GM23338 (cell line): ENCODE results near the gene MYBPC2. TPM values are rescaled to one million over a fixed set of nuclear protein-coding genes. Genes with fewer than 3 reads are reported as not detected.

Source experiments
- ATAC-seq: fragments of 200-7000 bp; cut with Tn5 transposase; 3 replicates; pipeline ENCODE4 v1.9.1; 2020
- DNase-seq: peaks from one replicate; pipeline ENCODE4 v3.0.0-alpha.2; 2015; ENCODE audit warnings: low spot score
- H2AFZ ChIP-seq: fragments of 200-600 bp; sonication (generic); 2 replicates; pipeline ENCODE4 v1.8.0; 2016; ENCODE audit warnings: antibody characterized with exemption, mild to moderate bottlenecking, moderate library complexity
- H3F3A ChIP-seq: fragments of 200-600 bp; sonication (generic); replicated peaks from 2 replicates; pipeline ENCODE4 v1.8.0; 2017; ENCODE audit warnings: antibody characterized with exemption, mixed run types, low read depth
- H3K27ac ChIP-seq: fragments of 200-600 bp; sonication (generic); 2 replicates; pipeline ENCODE4 v1.6.1; 2016; ENCODE audit warnings: low read depth
- H3K27me3 ChIP-seq: fragments of 200-600 bp; sonication (generic); 2 replicates; pipeline ENCODE4 v1.8.0; 2016; ENCODE audit warnings: mild to moderate bottlenecking, mixed run types, moderate library complexity; ENCODE audit not compliant: insufficient read depth
- H3K36me3 ChIP-seq: fragments of 200-600 bp; sonication (generic); 2 replicates; pipeline ENCODE4 v1.8.0; 2016; ENCODE audit warnings: mild to moderate bottlenecking; ENCODE audit not compliant: insufficient read depth
- H3K4me1 ChIP-seq: fragments of 200-600 bp; sonication (generic); 2 replicates; pipeline ENCODE4 v1.8.0; 2016; ENCODE audit warnings: mild to moderate bottlenecking, moderate library complexity; ENCODE audit not compliant: insufficient read depth
- H3K4me2 ChIP-seq: fragments of 200-600 bp; sonication (generic); 2 replicates; pipeline ENCODE4 v1.7.1; 2017; ENCODE audit warnings: mixed run types
- H3K4me3 ChIP-seq: fragments of 200-600 bp; sonication (generic); 2 replicates; pipeline ENCODE4 v1.6.1; 2016; ENCODE audit warnings: mixed run types
- H3K79me2 ChIP-seq: fragments of 200-600 bp; sonication (generic); replicated peaks from 2 replicates; pipeline ENCODE4 v1.8.0; 2017; ENCODE audit warnings: mild to moderate bottlenecking; ENCODE audit not compliant: insufficient read depth
- H3K9me2 ChIP-seq: fragments of 200-600 bp; sonication (generic); 2 replicates; pipeline ENCODE4 v1.8.0; 2017; ENCODE audit not compliant: insufficient read depth
- H4K20me1 ChIP-seq: fragments of 200-600 bp; sonication (generic); replicated peaks from 2 replicates; pipeline ENCODE4 v1.8.0; 2017; ENCODE audit warnings: mild to moderate bottlenecking; ENCODE audit not compliant: insufficient read depth
- H3K27ac Mint-ChIP-seq: 2 replicates; pipeline ENCODE4 v1.8.0; 2020; ENCODE audit warnings: inconsistent platforms, mild to moderate bottlenecking, moderate library complexity, mixed read lengths
- H3K27me3 Mint-ChIP-seq: 3 replicates; pipeline ENCODE4 v1.8.0; 2022; ENCODE audit warnings: low read depth, mild to moderate bottlenecking, moderate library complexity, mixed read lengths, inconsistent platforms; ENCODE audit not compliant: insufficient read depth, poor library complexity
- H3K36me3 Mint-ChIP-seq: 3 replicates; pipeline ENCODE4 v1.8.0; 2021; ENCODE audit warnings: low read depth, mild to moderate bottlenecking, inconsistent platforms, moderate library complexity, mixed read lengths
- H3K4me1 Mint-ChIP-seq: 3 replicates; pipeline ENCODE4 v1.8.0; 2020; ENCODE audit warnings: mild to moderate bottlenecking, inconsistent platforms, mixed read lengths
- H3K4me3 Mint-ChIP-seq: 3 replicates; pipeline ENCODE4 v1.8.0; 2021; ENCODE audit warnings: moderate library complexity, mild to moderate bottlenecking, inconsistent platforms, mixed read lengths
- H3K9me3 Mint-ChIP-seq: 3 replicates; pipeline ENCODE4 v1.8.0; 2020; ENCODE audit warnings: moderate library complexity, mild to moderate bottlenecking, inconsistent platforms, mixed read lengths
- NANOG ChIP-seq: IDR thresholded peaks from 2 replicates; pipeline ENCODE4 v1.6.1; 2016; ENCODE audit warnings: antibody characterized with exemption, borderline replicate concordance
- POLR2AphosphoS5 ChIP-seq: IDR thresholded peaks from 2 replicates; pipeline ENCODE4 v1.6.1; 2016; ENCODE audit warnings: antibody characterized with exemption, low read depth
- ZNF331 ChIP-seq: fragments of 250-450 bp; sonication (Bioruptor Pico); IDR thresholded peaks from 2 replicates; pipeline ENCODE4 v1.5.0; 2020; ENCODE audit warnings: low read depth, mild to moderate bottlenecking, moderate library complexity
- polyA plus RNA-seq: library from polyadenylated mRNA; unstranded; fragments of >200 nt; fragmentation: Nextera tagmentation; extraction: Ambion mirVana; gene quantifications from 2 replicates; pipeline ENCODE4 v1.2.1, GENCODE V29; 2016
- total RNA-seq: library from RNA; depleted of rRNA; stranded (reverse); fragments of >200 nt; shearing (Covaris generic); gene quantifications from 2 replicates; pipeline ENCODE4 v1.2.3, GENCODE V29; 2014
- TF ChIP-seq, protein P1 (sequence below): IDR thresholded peaks from one replicate; pipeline ENCODE4 v1.6.1; 2018; ENCODE audit warnings: antibody characterized with exemption; ENCODE audit not compliant: unreplicated experiment
- TF ChIP-seq, protein P2 (sequence below): IDR thresholded peaks from 2 replicates; pipeline ENCODE4 v1.6.1; 2016; ENCODE audit warnings: antibody characterized with exemption
- TF ChIP-seq, protein P3 (sequence below): fragments of 250-450 bp; sonication (Bioruptor Pico); IDR thresholded peaks from 2 replicates; pipeline ENCODE4 v1.5.0; 2020; ENCODE audit warnings: mild to moderate bottlenecking, moderate library complexity

Gene MYBPC2
- total and polyA plus RNA-seq, 2 experiments from 2014 or later: 4.2 to 5.9 TPM

DNA sequence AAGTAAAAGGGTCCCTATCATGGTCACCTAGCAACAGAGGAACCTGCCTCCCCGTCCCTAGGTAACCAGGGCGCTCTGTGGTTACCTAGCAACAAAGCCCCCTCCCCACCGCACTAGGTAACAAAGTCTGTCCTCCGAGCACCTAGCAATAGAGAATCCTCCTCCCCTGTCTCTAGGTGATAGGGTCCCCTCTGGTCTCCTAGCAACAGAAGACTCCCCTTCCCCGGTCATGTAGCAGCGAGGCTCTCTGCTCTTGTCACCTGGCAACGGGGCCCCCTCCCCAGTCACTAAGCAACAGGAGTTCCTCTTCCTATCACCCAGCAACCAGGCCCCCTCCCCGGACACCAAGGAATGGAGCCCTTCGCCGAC lies 78.0 kb downstream of the MYBPC2 start (continued):
- TF ChIP-seq, protein P1, sequence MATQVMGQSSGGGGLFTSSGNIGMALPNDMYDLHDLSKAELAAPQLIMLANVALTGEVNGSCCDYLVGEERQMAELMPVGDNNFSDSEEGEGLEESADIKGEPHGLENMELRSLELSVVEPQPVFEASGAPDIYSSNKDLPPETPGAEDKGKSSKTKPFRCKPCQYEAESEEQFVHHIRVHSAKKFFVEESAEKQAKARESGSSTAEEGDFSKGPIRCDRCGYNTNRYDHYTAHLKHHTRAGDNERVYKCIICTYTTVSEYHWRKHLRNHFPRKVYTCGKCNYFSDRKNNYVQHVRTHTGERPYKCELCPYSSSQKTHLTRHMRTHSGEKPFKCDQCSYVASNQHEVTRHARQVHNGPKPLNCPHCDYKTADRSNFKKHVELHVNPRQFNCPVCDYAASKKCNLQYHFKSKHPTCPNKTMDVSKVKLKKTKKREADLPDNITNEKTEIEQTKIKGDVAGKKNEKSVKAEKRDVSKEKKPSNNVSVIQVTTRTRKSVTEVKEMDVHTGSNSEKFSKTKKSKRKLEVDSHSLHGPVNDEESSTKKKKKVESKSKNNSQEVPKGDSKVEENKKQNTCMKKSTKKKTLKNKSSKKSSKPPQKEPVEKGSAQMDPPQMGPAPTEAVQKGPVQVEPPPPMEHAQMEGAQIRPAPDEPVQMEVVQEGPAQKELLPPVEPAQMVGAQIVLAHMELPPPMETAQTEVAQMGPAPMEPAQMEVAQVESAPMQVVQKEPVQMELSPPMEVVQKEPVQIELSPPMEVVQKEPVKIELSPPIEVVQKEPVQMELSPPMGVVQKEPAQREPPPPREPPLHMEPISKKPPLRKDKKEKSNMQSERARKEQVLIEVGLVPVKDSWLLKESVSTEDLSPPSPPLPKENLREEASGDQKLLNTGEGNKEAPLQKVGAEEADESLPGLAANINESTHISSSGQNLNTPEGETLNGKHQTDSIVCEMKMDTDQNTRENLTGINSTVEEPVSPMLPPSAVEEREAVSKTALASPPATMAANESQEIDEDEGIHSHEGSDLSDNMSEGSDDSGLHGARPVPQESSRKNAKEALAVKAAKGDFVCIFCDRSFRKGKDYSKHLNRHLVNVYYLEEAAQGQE: no peak
- TF ChIP-seq POLR2AphosphoS5 (no peak), NANOG (no peak)

DNA sequence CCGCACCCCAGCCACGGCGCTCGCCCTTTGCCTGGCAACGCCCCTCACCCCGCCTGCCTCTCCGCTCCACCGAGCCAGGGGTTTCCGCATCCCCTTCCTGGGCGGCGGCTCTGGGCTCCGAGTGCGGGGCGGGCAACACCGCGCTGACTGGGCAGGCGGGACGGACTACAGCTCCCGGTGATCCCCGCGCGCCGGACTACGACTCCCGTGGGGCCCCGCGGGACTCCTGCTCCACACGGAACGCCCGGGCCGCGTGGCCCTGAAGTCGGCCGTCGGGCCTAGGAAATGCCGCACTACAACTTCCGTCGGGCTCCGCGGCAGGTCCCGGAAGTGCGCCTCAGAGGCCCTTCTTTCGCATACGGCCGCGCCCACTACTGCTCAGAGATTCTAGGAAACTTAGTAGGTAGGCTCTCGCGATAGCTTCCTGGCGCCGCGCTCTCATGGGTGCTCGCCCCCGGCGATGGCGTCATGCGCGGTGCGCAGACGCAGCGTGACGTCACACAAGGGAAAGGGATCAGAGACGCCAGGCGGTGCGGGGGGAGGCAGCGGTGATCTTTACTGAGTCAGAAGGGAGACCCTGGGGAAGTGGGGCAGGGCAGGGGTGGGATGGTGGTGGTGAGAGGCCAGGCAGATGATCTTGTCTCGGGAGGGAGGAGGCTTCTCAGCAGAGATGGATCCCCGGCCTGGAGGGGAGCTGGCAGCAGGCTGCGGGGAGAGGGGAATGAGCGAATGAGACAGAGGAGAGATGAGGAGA lies 78.6 kb downstream of the MYBPC2 start, which contains the start of gene JOSD2:
TSS of gene JOSD2 (minus strand) at position 123 of the 754 bp plus-strand sequence. CDS start 760 bp downstream, outside the sequence.
- peak; percentile 36; the same call in 1 of the 3 replicates for ATAC-seq
- Mint-ChIP-seq H3K4me3 (no peak within 1 kb of the TSS), H3K27me3 (peaks cover 10% of the 10 kb centered on the region), H3K9me3 (peaks cover 93% of the 10 kb centered on the region), H3K4me1 (no peaks in the 10 kb centered on the region), H3K36me3 (peaks cover 33% of the 10 kb centered on the region), H3K27ac (no peak within 1 kb of the TSS)
- Histone ChIP-seq H3K4me1 (peaks cover 8% of the 10 kb centered on the region; the same call in 1 of the 2 replicates), H4K20me1 (no peaks in the 10 kb centered on the region; the same call in 1 of the 2 replicates), H3K4me2 (peak within 1 kb of the TSS; percentile 78), H3K79me2 (no peaks in the 10 kb centered on the region), H3K27ac (no peak within 1 kb of the TSS), H3F3A (no peaks in the 10 kb centered on the region), H3K36me3 (no peaks in the 10 kb centered on the region), H3K27me3 (peaks cover 21% of the 10 kb centered on the region), H2AFZ (peak within 1 kb of the TSS; percentile 48; the same call in 1 of the 2 replicates), H3K4me3 (peak within 1 kb of the TSS; percentile 61), H3K9me2 (no peaks in the 10 kb centered on the region)
- peak; percentile 100 for DNase-seq
- TF ChIP-seq ZNF331 (CRISPR knock-in tag) (no peak), POLR2AphosphoS5 (peak; percentile 62; the same call in 1 of the 2 replicates), NANOG (no peak)
- TF ChIP-seq, protein P2, sequence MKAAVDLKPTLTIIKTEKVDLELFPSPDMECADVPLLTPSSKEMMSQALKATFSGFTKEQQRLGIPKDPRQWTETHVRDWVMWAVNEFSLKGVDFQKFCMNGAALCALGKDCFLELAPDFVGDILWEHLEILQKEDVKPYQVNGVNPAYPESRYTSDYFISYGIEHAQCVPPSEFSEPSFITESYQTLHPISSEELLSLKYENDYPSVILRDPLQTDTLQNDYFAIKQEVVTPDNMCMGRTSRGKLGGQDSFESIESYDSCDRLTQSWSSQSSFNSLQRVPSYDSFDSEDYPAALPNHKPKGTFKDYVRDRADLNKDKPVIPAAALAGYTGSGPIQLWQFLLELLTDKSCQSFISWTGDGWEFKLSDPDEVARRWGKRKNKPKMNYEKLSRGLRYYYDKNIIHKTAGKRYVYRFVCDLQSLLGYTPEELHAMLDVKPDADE: peak; percentile 98
- TF ChIP-seq, protein P3, sequence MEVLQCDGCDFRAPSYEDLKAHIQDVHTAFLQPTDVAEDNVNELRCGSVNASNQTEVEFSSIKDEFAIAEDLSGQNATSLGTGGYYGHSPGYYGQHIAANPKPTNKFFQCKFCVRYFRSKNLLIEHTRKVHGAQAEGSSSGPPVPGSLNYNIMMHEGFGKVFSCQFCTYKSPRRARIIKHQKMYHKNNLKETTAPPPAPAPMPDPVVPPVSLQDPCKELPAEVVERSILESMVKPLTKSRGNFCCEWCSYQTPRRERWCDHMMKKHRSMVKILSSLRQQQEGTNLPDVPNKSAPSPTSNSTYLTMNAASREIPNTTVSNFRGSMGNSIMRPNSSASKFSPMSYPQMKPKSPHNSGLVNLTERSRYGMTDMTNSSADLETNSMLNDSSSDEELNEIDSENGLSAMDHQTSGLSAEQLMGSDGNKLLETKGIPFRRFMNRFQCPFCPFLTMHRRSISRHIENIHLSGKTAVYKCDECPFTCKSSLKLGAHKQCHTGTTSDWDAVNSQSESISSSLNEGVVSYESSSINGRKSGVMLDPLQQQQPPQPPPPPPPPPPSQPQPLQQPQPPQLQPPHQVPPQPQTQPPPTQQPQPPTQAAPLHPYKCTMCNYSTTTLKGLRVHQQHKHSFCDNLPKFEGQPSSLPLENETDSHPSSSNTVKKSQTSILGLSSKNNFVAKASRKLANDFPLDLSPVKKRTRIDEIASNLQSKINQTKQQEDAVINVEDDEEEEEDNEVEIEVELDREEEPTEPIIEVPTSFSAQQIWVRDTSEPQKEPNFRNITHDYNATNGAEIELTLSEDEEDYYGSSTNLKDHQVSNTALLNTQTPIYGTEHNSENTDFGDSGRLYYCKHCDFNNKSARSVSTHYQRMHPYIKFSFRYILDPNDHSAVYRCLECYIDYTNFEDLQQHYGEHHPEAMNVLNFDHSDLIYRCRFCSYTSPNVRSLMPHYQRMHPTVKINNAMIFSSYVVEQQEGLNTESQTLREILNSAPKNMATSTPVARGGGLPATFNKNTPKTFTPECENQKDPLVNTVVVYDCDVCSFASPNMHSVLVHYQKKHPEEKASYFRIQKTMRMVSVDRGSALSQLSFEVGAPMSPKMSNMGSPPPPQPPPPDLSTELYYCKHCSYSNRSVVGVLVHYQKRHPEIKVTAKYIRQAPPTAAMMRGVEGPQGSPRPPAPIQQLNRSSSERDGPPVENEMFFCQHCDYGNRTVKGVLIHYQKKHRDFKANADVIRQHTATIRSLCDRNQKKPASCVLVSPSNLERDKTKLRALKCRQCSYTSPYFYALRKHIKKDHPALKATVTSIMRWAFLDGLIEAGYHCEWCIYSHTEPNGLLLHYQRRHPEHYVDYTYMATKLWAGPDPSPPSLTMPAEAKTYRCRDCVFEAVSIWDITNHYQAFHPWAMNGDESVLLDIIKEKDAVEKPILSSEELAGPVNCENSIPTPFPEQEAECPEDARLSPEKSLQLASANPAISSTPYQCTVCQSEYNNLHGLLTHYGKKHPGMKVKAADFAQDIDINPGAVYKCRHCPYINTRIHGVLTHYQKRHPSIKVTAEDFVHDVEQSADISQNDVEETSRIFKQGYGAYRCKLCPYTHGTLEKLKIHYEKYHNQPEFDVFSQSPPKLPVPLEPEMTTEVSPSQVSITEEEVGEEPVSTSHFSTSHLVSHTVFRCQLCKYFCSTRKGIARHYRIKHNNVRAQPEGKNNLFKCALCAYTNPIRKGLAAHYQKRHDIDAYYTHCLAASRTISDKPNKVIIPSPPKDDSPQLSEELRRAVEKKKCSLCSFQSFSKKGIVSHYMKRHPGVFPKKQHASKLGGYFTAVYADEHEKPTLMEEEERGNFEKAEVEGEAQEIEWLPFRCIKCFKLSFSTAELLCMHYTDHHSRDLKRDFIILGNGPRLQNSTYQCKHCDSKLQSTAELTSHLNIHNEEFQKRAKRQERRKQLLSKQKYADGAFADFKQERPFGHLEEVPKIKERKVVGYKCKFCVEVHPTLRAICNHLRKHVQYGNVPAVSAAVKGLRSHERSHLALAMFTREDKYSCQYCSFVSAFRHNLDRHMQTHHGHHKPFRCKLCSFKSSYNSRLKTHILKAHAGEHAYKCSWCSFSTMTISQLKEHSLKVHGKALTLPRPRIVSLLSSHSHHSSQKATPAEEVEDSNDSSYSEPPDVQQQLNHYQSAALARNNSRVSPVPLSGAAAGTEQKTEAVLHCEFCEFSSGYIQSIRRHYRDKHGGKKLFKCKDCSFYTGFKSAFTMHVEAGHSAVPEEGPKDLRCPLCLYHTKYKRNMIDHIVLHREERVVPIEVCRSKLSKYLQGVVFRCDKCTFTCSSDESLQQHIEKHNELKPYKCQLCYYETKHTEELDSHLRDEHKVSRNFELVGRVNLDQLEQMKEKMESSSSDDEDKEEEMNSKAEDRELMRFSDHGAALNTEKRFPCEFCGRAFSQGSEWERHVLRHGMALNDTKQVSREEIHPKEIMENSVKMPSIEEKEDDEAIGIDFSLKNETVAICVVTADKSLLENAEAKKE (CRISPR knock-in tag): no peak
